ENCODE results near the gene SLC30A7.

SLC30A7 gene

DNA sequence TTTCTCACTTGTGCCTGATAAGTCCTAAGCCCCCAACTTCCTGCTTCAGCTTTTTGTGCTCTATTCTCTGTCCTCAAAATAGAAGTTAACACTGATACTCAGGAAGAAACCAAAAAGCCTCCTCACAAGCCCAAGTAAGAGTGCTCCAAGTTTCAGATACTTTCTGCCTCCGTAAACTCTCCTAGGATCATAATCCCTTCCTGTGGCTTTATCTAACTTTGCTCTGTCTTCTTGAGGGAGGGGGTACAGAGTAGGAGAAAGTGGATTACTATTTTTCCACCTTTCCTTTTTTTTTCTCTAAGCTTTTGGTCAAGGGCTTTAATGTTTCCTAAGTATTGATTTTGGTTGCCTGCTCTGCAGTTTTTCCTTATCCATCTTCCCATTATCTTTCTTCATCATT, 75.1 kb downstream of the SLC30A7 start:
- Histone ChIP-seq H3K79me2 (ENCODE audit: insufficient read depth, low read length) (no peaks in the 10 kb centered on the region), H3K9me3 (ENCODE audit: low read length) (no peaks in the 10 kb centered on the region), H3K4me1 (ENCODE audit: insufficient read depth, low read length, severe bottlenecking) (no peaks in the 10 kb centered on the region), H3K9me2 (ENCODE audit: low read depth, low read length) (no peaks in the 10 kb centered on the region), H3K36me3 (ENCODE audit: insufficient read depth, low read length) (peaks cover 34% of the 10 kb centered on the region), H4K20me1 (ENCODE audit: insufficient read depth, low read length) (no peaks in the 10 kb centered on the region), H2AFZ (ENCODE audit: low read length) (no peak overlapping the region), H3K4me2 (ENCODE audit: low read length) (no peak overlapping the region), H3K9ac (ENCODE audit: low read length) (no peak overlapping the region), H3F3A (ENCODE audit: insufficient read depth, low read length) (no peaks in the 10 kb centered on the region), H3K4me3 (ENCODE audit: low read depth, low read length, poor library complexity, severe bottlenecking) (no peak overlapping the region), H3K27ac (ENCODE audit: low read depth, low read length, poor library complexity, severe bottlenecking) (no peak overlapping the region), H3K27me3 (ENCODE audit: insufficient read depth, low read length) (no peaks in the 10 kb centered on the region)
- no peak for TF ChIP-seq EZH2 (IDR thresholded peaks at IDR 0.05; ENCODE audit: borderline replicate concordance, low read length)
- TF ChIP-seq, protein P1, sequence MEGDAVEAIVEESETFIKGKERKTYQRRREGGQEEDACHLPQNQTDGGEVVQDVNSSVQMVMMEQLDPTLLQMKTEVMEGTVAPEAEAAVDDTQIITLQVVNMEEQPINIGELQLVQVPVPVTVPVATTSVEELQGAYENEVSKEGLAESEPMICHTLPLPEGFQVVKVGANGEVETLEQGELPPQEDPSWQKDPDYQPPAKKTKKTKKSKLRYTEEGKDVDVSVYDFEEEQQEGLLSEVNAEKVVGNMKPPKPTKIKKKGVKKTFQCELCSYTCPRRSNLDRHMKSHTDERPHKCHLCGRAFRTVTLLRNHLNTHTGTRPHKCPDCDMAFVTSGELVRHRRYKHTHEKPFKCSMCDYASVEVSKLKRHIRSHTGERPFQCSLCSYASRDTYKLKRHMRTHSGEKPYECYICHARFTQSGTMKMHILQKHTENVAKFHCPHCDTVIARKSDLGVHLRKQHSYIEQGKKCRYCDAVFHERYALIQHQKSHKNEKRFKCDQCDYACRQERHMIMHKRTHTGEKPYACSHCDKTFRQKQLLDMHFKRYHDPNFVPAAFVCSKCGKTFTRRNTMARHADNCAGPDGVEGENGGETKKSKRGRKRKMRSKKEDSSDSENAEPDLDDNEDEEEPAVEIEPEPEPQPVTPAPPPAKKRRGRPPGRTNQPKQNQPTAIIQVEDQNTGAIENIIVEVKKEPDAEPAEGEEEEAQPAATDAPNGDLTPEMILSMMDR (IDR thresholded peaks at IDR 0.05; ENCODE audit: low read length) = no peak

DNA sequence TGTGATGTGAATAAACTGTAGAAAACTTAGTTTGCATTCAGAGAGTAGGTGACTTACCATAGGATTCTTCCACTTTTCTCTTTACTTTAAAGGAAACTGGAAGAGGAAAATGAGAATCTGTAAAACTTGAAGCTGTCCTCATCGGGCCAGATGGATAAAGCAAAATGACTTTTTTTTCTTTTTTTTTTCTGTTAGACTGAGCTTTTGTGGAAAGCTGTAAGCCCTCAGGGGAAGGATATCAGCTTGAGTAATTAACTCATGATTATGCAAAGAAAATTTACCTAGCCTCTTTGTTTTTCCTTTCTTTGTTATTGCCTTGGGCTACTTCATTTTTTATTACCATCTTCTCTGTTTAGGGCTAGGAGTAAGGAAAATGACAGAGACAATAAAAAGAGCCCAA, 76.3 kb downstream of the SLC30A7 start:
- H3K27me3 ChIP-seq (ENCODE audit: insufficient read depth, low read length) = no peaks in the 10 kb centered on the region
- H3F3A ChIP-seq (ENCODE audit: insufficient read depth, low read length) = no peaks in the 10 kb centered on the region
- H3K9me3 ChIP-seq (ENCODE audit: low read length) = no peaks in the 10 kb centered on the region
- no peak overlapping the region for H3K27ac ChIP-seq (ENCODE audit: low read depth, low read length, poor library complexity, severe bottlenecking)
- H3K79me2 ChIP-seq (ENCODE audit: insufficient read depth, low read length) = no peaks in the 10 kb centered on the region
- peaks cover 32% of the 10 kb centered on the region; the same call in 1 of the 2 replicates for H3K36me3 ChIP-seq (ENCODE audit: insufficient read depth, low read length)
- H3K4me1 ChIP-seq (ENCODE audit: insufficient read depth, low read length, severe bottlenecking) = no peaks in the 10 kb centered on the region
- H3K4me2 ChIP-seq (ENCODE audit: low read length) = no peak overlapping the region
- H2AFZ ChIP-seq (ENCODE audit: low read length) = no peak overlapping the region
- no peak for TF ChIP-seq EZH2 (IDR thresholded peaks at IDR 0.05; ENCODE audit: borderline replicate concordance, low read length)
- TF ChIP-seq, protein P1 (IDR thresholded peaks at IDR 0.05; ENCODE audit: low read length) = no peak
- H3K9ac ChIP-seq (ENCODE audit: low read length) = no peak overlapping the region
- no peak overlapping the region for H3K4me3 ChIP-seq (ENCODE audit: low read depth, low read length, poor library complexity, severe bottlenecking)
- no peaks in the 10 kb centered on the region for H3K9me2 ChIP-seq (ENCODE audit: low read depth, low read length)
- H4K20me1 ChIP-seq (ENCODE audit: insufficient read depth, low read length) = no peaks in the 10 kb centered on the region

DNA sequence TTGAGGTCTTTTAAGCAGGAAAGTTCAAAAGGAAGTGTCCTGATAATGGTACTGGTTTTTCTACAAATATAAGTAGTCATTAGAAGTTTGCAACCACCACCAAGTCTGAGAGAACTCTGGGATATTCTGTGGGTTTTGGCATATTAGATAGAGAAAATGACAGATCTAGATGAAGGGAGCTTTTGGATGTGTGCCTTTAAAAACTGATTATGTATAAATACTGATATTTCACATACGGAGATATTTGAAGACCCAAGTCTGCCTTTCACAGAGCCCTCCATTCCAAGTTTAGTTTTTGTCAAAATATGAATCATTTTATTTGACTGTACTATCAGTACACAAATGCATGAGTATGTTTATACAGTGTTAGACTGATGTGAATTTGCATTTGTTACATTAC, 81.0 kb downstream of the SLC30A7 start:
- Histone ChIP-seq H3K4me1 (ENCODE audit: insufficient read depth, low read length, severe bottlenecking) (no peaks in the 10 kb centered on the region), H4K20me1 (ENCODE audit: insufficient read depth, low read length) (no peaks in the 10 kb centered on the region), H2AFZ (ENCODE audit: low read length) (no peak overlapping the region), H3K9me3 (ENCODE audit: low read length) (no peaks in the 10 kb centered on the region), H3K4me2 (ENCODE audit: low read length) (no peak overlapping the region), H3F3A (ENCODE audit: insufficient read depth, low read length) (no peaks in the 10 kb centered on the region), H3K27me3 (ENCODE audit: insufficient read depth, low read length) (no peaks in the 10 kb centered on the region), H3K36me3 (ENCODE audit: insufficient read depth, low read length) (peaks cover 43% of the 10 kb centered on the region; the same call in 1 of the 2 replicates), H3K79me2 (ENCODE audit: insufficient read depth, low read length) (no peaks in the 10 kb centered on the region), H3K9me2 (ENCODE audit: low read depth, low read length) (no peaks in the 10 kb centered on the region), H3K9ac (ENCODE audit: low read length) (no peak overlapping the region), H3K27ac (ENCODE audit: low read depth, low read length, poor library complexity, severe bottlenecking) (no peak overlapping the region), H3K4me3 (ENCODE audit: low read depth, low read length, poor library complexity, severe bottlenecking) (no peak overlapping the region)
- TF ChIP-seq, protein P1 (IDR thresholded peaks at IDR 0.05; ENCODE audit: low read length) = no peak
- TF ChIP-seq EZH2 (IDR thresholded peaks at IDR 0.05; ENCODE audit: borderline replicate concordance, low read length) = no peak

Measured in OCI-LY1 (cell line).